D341Med (cell line): Measurements from ENCODE around the gene HBD.
"Not testable (repeated sequence)": the region's sequence is repeated elsewhere in the genome, so short reads cannot be mapped to it uniquely, and the experiment has no call there.

Experiments
- DNase-seq: peaks from one replicate; pipeline ENCODE4 v3.0.0; 2012; ENCODE audit warnings: low spot score

The HBD gene

DNA sequence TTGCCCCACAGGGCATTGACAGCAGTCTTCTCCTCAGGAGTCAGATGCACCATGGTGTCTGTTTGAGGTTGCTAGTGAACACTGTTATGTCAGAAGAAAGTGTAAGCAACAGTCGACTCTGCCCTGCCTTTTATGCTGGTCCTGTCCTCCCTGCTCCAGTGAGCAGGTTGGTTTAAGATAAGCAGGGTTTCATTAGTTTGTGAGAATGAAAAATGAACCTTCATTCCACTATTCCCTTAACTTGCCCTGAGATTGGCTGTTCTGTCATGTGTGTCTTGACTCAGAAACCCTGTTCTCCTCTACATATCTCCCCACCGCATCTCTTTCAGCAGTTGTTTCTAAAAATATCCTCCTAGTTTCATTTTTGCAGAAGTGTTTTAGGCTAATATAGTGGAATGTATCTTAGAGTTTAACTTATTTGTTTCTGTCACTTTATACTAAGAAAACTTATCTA, at the start of gene HBD:
TSS of gene HBD (minus strand) at position 103 of the 454 bp plus-strand sequence. CDS start at position 53, 50 bp downstream.
- no peak for DNase-seq

DNA sequence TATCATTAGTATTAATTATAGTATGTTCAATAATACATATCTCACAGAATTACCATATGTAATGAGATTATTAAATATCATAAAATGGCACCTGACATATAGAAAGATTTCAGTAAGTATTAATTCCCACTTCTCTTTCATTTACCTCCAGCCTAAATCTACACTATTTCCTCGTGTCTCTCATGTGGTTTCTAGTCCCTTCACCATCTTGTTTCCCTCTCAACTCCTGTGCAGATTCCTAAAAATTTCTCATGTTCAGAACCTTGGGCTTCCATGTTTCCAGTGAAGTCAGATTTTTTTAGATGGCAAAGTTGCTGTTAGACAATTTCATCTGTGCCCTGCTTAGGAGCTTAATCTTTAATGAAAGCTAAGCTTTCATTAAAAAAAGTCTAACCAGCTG, 49.6 kb upstream of the HBD start:
- DNase-seq: no peak

DNA sequence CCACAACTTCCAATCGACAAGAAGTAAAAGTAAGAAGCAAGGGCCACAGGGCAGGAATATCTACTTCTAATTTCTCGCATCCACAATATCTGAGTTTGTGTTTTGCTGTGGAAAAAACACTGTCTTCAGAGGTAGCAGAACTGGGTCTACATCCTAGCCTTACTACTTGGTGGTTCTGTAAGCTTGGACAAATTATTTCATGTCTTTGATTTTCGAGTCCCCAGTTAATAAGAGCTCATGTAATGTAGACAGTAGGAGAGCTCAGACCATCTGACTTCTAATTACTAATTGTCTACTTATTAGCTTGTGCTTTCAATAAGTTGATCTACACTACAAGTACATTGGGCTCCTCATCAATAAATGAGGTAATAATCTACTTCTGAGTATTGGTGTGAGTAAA, 48.8 kb upstream of the HBD start:
- DNase-seq: no peak

DNA sequence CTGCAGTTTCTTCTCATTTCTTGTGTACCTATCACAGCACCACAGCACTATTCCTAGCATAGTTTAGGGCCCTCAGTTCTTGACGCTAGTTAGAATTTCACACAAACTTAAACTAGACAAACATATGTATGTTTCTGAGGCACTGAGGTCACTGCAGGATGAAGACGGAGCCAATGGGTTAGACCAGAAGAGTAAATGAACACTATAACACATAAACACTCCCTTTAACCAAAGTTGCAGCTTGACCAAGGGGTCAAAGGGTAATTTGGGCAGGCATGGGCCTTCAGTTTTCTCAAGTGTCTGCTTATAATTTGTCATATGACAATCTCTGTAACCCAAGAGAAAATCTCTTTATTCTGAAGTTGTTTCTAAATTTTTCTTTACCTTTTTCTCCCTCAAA, 48.3 kb upstream of the HBD start:
- DNase-seq: no peak

DNA sequence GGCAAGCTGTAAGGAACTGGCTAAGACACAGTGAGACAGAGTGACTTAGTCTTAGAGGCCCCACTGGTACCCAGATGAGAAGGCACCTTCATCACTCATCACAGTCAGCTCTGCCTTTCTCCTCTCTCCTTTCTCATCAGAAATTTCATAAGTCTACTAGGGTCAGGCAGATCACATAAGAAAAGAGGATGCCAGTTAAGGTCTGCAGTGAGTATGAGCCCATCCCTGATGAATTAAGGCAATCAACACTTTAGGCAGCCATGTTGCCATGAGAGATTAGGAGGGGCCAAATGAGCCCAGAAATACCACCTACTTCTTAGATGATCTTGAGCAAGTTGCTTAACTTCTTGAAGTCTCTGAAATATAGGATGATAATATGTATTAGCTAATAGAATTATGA, 47.3 kb upstream of the HBD start:
- no peak for DNase-seq

DNA sequence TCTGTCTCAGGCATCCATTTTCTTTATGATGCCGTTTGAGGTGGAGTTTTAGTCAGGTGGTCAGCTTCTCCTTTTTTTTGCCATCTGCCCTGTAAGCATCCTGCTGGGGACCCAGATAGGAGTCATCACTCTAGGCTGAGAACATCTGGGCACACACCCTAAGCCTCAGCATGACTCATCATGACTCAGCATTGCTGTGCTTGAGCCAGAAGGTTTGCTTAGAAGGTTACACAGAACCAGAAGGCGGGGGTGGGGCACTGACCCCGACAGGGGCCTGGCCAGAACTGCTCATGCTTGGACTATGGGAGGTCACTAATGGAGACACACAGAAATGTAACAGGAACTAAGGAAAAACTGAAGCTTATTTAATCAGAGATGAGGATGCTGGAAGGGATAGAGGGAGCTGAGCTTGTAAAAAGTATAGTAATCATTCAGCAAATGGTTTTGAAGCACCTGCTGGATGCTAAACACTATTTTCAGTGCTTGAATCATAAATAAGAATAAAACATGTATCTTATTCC, 46.4 kb upstream of the HBD start:
- DNase-seq: no peak

DNA sequence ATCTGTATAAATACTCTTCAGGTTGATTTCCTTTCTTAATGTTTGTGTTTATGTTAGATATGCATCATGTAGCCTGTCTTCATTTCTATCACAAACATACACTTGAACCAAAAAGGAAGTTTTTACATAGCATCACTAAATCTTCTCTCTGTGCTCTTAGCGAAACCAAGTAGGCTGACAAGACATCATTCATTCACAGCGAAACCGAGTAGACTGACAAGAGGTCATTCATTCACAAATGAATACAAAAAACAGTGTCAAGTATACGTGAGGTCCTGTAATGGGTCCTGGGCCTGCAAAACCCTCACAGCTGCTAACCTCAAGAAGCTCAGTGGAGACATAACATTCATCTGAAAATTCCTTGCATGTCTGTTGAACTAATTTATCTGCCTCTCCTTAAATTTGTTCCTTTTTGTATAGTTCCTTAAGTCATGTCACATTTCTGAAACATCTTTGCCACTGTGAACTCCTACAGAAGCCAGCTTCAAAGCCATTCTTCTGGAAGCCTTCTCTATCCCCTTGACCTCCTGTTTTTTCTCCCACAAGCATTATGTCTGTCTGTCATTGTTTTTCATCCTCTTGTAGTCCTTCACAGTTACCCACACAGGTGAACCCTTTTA, 45.3 kb upstream of the HBD start:
- no peak for DNase-seq

DNA sequence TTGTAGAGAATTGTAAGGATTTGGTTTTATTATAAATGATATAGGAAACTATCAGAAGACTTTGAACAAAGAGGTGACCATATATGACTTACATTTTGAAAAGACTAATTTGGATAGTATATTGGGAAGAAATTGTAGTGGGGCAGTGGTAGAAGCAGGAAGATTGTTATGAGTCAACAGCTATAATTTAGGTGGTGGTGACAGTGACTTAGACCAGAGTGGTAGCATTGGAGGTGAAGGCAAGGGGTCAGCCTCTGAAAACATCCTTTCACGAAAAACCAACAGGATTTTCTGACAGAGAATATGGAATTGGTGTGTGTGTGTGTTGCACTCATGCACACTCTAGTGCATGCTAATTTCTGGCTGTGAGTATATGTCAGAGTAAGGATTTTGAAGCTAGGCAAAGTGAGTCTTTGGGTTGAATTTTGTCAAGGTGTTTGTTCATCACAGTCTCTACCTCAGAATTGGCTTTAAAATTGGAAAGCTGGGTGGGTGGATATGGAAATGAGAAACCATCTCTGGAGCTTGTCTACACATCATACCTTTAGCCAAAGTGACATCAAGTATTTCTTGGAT, 43.6 kb upstream of the HBD start:
- DNase-seq: no peak

DNA sequence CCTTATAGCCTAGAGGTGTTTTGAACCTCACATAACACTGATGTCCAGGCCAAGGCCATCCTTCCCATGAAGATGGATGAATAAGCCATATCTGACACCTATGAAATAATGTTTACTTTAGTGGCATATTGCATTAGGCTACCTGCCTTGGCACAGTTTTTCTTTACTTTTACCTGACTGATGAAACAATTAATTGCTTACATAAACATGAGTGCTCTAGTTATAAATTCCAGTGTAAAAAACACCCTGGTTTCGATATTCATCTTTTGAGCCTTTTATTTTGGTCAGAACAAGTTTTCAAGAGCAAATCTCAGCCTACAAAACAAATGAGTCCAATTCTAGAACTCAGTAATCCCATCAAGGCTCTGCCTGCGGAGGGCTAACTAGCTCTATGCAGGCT, 42.4 kb upstream of the HBD start:
- no peak for DNase-seq

DNA sequence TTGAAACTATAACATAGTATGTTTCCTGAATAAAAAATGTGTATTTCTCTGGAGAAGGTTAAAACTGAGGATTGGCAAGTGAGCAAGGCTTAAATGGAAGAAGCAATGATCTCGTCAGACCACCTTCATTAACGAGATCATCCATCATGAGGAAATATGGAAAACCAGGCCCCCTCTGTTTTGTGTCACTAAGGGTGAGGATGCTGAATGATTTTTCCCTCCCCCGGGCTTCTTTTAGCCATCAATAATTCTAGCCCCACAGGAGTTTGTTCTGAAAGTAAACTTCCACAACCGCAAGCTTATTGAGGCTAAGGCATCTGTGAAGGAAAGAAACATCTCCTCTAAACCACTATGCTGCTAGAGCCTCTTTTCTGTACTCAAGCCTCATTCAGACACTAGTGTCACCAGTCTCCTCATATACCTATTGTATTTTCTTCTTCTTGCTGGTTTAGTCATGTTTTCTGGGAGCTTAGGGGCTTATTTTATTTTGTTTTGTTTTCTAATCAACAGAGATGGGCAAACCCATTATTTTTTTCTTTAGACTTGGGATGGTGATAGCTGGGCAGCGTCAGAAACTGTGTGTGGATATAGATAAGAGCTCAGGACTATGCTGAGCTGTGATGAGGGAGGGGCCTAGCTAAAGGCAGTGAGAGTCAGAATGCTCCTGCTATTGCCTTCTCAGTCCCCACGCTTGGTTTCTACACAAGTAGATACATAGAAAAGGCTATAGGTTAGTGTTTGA, 41.3 kb upstream of the HBD start:
- DNase-seq: no peak

DNA sequence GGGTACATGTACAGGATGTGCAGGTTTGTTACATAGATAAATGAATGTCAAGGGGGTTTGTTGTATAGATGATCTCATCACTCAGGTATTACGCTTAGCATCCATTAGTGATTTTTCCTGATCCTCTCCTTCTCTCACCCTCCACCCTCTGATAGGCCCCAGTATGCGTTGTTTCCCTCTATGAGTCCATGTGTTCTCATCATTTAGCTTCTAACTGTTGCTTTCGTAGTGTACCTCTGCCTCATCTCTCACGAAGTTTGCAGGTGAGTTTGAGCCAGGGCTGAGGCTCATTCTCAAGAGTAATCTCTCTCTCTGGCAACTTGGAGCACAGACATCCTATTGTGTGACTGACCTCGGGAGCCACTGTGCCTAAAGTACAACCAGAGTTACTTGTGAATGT, 40.1 kb upstream of the HBD start:
- no peak for DNase-seq

DNA sequence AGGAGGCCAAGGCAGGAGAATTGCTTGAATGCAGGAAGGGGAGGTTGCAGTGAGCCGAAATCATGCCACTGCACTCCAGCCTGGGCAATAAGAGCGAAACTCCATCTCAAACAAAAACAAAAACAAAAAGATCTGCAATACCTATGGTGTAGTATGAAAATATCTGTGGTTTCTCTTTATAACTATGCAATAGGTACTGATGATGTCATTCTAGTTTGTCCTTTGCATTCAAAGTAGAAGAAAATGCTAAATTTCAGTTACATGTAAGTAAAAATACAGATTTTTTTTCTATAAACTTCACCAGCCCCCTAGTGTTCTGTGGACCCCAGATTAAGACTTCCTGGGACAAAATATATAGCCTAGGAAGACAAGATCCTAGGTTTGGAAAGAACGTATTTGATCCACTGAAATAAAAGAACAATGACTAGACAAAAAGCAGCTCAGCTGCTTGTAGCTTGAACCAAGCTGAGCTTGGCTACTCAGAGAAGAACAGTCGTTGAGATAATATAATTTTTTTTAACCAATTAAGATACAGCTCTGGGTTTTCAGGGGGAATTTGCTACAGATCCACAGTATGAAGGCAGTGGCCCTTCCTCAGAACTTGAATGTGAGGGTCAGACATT, 38.2 kb upstream of the HBD start:
- no peak for DNase-seq

DNA sequence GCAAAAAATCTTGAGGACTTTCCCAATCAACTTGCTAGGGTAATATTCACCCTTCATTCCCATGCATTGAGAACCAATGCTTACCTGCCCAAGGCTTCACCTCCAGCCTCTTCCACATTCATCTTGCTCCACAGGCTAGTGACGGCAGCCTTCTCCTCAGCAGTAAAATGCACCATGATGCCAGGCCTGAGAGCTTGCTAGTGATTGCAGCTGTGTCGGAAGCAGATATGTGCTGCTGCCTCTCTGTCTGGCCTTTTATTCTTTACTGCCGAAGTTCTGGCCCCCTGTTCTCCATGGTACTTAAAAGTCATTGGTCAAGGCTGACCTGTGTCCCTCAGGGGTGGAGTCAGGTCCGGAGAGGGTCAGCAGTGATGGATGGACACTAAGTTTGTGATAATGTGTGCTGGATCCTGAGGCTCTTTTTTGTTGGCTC, 35.4 kb upstream of the HBD start, which contains the start of gene HBE1:
TSS of gene HBE1 (minus strand) at position 231 of the 433 bp plus-strand sequence. CDS start at position 176, 55 bp downstream.
- no peak for DNase-seq

DNA sequence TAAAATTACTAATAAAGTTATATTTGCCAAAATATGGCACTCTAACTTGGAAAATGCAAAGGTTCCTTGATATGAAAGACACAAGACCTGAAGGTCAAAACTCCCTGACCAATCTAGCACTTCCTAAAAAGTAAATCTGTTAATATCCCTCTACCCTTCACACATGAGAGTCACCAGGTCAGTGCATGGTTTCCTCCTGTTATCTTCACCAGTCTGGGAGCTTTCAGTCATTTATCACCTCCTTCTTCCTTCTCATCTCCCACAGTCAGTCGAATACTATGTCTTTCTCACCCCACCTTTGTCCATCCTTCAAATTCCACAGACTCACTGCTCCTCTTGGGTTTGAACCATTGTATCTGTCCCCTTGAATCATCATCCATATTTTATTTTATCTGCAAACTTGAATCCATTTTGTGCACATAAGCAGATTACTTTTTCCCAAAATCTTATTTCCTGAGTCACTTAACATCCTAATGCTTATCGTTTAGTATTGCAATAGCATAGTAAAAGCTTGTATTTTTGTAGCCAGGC, 32.8 kb upstream of the HBD start:
- DNase-seq: no peak

DNA sequence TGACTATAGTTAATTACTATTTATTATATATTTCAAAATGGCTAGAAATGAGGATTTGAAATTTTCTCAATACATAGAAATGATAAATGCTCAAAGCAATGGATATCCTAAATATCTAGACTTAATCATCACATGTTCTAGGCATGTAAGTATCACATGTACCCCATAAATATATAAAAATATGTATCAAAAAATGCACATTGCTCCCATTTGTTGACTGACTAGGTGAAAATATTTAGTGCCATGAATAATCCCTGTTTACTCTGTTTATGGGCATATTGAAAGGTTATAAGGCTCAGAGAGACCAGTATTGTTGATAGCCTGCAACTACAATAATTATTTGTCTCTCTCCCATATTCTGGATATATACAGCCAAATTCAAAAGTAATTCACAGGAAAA, 32.3 kb upstream of the HBD start:
- DNase-seq: no peak

DNA sequence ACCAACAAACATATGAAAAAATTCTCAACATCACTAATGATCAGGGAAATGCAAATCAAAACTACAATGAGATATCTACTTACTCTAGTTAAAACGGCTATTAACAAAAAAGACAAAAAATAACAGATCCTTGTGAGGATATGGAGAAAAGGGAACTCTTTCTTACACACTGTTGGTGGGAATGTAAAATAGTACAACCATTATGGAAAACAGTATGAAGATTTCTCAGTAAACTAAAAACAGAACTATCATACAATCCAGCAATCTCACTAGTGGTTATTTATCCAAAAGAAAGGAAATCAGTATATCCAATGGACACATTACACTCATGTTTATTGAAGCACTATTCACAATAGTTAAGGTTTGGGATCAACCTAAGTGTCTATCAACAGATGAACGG, 31.5 kb upstream of the HBD start:
- no peak for DNase-seq

DNA sequence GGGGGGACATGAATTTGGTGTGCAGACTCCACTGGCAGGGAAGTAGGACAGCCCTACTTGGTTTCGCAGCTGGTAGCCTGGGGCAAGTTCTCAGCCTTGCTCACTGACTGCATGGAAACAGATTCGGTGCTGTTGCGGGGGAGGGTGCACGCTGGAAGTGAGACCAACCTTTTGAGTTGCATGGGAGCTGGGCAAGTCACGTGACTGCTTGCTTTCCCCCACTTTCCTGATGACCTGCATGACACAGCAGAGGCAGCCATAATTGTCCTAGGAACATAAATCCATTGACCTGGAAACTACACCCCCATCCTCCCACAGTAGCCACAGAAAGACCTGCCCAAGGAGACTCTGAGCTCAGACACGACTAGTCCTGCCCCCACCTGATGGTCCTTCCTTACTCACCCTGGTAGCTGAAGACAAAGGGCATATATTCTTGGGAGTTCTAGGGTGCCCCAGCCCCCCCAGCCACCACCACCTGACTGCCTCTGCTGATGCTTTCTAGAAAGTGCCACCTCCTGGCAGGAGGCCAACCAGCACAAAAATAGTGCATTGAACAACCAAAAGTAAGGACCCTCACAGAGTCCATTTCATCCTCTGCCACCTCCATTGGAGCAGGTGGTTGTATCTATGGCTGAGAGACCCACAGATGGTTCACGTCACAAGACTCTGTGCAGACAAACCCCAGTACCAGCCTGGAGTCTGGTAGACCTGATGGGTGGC, 24.4 kb upstream of the HBD start:
- DNase-seq: no peak

DNA sequence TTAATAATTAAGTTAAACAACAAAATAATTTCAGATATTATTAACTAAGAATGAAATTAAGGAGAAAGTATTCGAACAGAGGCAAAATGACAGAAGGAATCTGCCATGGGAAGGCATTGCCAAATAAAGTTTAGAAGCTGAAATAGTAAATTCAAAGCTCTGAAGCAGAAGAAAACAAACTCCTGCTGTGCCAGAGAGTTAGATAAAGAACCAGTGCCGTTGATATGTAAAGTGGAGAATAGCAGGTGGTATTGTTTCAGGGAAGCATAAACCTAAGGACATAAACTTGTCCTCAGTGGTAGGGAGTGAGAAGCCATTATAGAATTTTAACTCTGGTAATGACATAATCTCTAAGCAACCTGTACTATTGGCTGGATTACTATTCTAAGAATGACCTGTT, 23.0 kb upstream of the HBD start:
- DNase-seq: no peak

DNA sequence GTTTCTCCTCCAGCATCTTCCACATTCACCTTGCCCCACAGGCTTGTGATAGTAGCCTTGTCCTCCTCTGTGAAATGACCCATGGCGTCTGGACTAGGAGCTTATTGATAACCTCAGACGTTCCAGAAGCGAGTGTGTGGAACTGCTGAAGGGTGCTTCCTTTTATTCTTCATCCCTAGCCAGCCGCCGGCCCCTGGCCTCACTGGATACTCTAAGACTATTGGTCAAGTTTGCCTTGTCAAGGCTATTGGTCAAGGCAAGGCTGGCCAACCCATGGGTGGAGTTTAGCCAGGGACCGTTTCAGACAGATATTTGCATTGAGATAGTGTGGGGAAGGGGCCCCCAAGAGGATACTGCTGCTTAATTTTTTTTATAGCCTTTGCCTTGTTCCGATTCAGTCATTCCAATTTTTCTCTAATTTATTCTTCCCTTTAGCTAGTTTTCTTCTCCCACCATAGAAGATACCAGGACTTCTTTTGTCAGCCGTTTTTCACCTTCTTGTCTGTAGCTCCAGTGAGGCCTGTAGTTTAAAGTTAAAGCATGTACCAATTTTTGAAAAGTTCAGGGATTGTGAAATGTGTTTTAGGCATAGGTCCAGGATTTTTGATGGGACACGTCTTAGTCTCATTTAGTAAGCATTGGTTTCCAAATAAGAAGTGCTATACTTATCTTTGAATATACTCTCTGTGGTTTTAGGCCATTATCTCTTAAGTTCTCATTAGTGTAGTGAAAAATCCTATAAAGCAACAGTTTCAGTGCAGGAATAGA, 20.5 kb upstream of the HBD start, which contains the start of gene HBG2:
TSS of gene HBG2 (minus strand) at position 136 of the 768 bp plus-strand sequence. CDS start at position 83, 53 bp downstream.
- not testable (repeated sequence) for DNase-seq

DNA sequence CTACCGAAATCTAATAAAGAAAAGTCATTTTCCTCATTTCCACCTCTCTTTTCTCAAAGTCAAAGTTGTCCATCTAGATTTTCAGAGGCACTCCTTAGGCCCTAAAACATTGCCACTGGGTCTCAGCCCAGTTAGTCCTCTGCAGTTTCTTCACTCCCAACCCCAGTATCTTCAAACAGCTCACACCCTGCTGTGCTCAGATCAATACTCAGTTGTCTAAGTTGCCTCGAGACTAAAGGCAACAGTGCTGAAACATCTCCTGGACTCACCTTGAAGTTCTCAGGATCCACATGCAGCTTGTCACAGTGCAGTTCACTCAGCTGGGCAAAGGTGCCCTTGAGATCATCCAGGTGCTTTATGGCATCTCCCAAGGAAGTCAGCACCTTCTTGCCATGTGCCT, 19.7 kb upstream of the HBD start:
- DNase-seq: not testable (repeated sequence)

DNA sequence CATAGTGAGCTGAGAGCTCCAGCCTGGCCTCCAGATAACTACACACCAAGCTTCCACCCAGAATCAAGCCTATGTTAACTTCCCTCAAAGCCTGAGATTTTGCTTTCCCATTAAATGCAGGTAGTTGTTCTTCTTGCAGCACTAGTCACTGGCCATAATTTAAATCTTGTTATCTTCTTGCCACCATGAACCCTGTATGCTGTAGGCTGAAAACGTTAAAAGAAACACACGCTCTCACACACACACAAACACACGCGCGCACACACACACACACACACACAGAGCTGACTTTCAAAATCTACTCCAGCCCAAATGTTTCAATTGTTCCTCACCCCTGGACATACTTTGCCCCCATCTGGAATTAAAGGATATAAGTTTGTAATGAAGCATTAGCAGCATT, 19.2 kb upstream of the HBD start:
- DNase-seq: not testable (repeated sequence)
